CD4-positive, alpha-beta T cell (primary cell): ENCODE measurements around the gene HPS6. TPM values are rescaled to one million over a fixed set of nuclear protein-coding genes. Genes with fewer than 3 reads are reported as not detected.

Experiments used
- ATAC-seq: fragments of 200-7000 bp; cut with Tn5 transposase; one replicate; pipeline ENCODE4 v1.10.0; 2022; ENCODE audit warnings: mild to moderate bottlenecking; ENCODE audit not compliant: poor library complexity
- CTCF ChIA-PET: fragments of 350-600 bp; sonication (Branson Sonifier 250); formaldehyde crosslinking; loops from one replicate; lab custom pipeline; 2021; ENCODE audit warnings: antibody characterized with exemption, inconsistent platforms; lab: Charles Lee
- POLR2A ChIA-PET: fragments of 350-600 bp; sonication (Branson Sonifier 250); formaldehyde crosslinking; loops from one replicate; lab custom pipeline; 2021; ENCODE audit warnings: antibody characterized with exemption, inconsistent platforms; lab: Charles Lee
- DNase-seq, 14 experiments: peaks; one replicate each; pipeline ENCODE4 v3.0.0-alpha.2; 2013 to 2020; ENCODE audit warnings: mixed read lengths in 2 of 14
- H3K27ac ChIP-seq, 2 donors: one replicate each; pipeline versions ENCODE4 v1.5.1 to v1.7.0; 2013; ENCODE audit warnings: low read length in 2 of 2, low read depth in 1 of 2, mild to moderate bottlenecking in 1 of 2
- H3K27me3 ChIP-seq, 2 experiments: 1 replicate in 1 of 2; 2 replicates in 1 of 2; pipeline versions ENCODE4 v1.6.1 to v1.7.0; 2013; ENCODE audit warnings: low read length in 2 of 2, control low read depth in 1 of 2, mild to moderate bottlenecking in 1 of 2, moderate library complexity in 1 of 2; ENCODE audit not compliant: insufficient read depth in 2 of 2, control insufficient read depth in 1 of 2
- H3K36me3 ChIP-seq: one replicate; pipeline ENCODE4 v1.6.1; 2013; ENCODE audit warnings: low read length, control low read depth; ENCODE audit not compliant: insufficient read depth
- H3K4me1 ChIP-seq: one replicate; pipeline ENCODE4 v1.6.1; 2013; ENCODE audit warnings: low read length, control low read depth; ENCODE audit not compliant: insufficient read depth
- H3K4me3 ChIP-seq: one replicate; pipeline ENCODE4 v1.5.1; 2013; ENCODE audit warnings: mild to moderate bottlenecking, low read length, moderate library complexity
- H3K9me3 ChIP-seq, 2 experiments: 1 replicate in 1 of 2; 2 replicates in 1 of 2; pipeline versions ENCODE4 v1.6.1 to v1.7.0; 2013; ENCODE audit warnings: low read length in 2 of 2, mild to moderate bottlenecking in 2 of 2, control low read depth in 1 of 2, moderate library complexity in 1 of 2; ENCODE audit not compliant: control insufficient read depth in 1 of 2, insufficient read depth in 1 of 2
- H3K27ac Mint-ChIP-seq: one replicate; pipeline ENCODE4 v1.8.0; 2020; ENCODE audit warnings: mixed read lengths
- H3K27me3 Mint-ChIP-seq: one replicate; pipeline ENCODE4 v1.8.0; 2021; ENCODE audit warnings: mixed read lengths
- H3K36me3 Mint-ChIP-seq: one replicate; pipeline ENCODE4 v1.8.0; 2021; ENCODE audit warnings: low read depth, mixed read lengths
- H3K4me1 Mint-ChIP-seq: one replicate; pipeline ENCODE4 v1.8.0; 2021; ENCODE audit warnings: low read depth, mixed read lengths
- H3K4me3 Mint-ChIP-seq: one replicate; pipeline ENCODE4 v1.8.0; 2020; ENCODE audit warnings: mild to moderate bottlenecking, mixed read lengths
- H3K9me3 Mint-ChIP-seq: one replicate; pipeline ENCODE4 v1.8.0; 2020; ENCODE audit warnings: mixed read lengths
- intact Hi-C, 2 experiments: fragments of 100-400 bp; cut with DNase I in 1 of 2; cut with micrococcal nuclease in 1 of 2; formaldehyde crosslinking; loops; one replicate each; pipeline versions ENCODE4 v1.15.1 to v1.9.0; 2023 to 2025; cut with DNase I, micrococcal nuclease
- total RNA-seq, 174 experiments: library from RNA in 2 of 174; stranded (reverse) in 2 of 174; gene quantifications; one replicate each; pipeline ENCODE4 v1.2.3 and lab custom pipeline; 2021 to 2026
- TF ChIP-seq, protein P1 (sequence below): fragments of 200-600 bp; IDR thresholded peaks from one replicate; pipeline ENCODE4 v1.8.0; 2022; ENCODE audit warnings: antibody characterized with exemption, mild to moderate bottlenecking

Gene HPS6
- total RNA-seq, 2 experiments from 2014 or later = 12.8 to 15.0 TPM

DNA sequence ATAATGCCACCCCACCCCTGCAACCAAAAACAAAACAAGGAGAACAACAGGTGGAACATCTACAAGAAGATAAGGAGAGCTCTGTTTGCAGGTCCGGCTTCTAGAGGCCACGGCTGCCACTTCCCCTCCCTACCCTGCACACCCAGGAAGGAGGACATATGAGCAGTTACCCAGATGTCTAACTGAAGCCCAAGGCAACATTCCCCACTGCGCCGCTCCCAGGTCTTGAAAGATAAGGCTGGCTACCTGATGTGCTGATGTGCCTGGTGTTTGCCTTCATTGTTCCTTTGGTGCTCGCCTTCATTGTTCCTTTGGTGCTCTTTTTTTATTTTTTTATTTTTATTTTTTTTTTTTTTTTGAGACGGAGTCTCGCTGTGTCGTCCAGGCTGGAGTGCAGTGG lies 21.0 kb downstream of the HPS6 start:
- H3K4me1 ChIP-seq = no peaks in the 10 kb centered on the region
- ChIA-PET POLR2A (no interaction called here), CTCF (no interaction called here)
- TF ChIP-seq, protein P1, sequence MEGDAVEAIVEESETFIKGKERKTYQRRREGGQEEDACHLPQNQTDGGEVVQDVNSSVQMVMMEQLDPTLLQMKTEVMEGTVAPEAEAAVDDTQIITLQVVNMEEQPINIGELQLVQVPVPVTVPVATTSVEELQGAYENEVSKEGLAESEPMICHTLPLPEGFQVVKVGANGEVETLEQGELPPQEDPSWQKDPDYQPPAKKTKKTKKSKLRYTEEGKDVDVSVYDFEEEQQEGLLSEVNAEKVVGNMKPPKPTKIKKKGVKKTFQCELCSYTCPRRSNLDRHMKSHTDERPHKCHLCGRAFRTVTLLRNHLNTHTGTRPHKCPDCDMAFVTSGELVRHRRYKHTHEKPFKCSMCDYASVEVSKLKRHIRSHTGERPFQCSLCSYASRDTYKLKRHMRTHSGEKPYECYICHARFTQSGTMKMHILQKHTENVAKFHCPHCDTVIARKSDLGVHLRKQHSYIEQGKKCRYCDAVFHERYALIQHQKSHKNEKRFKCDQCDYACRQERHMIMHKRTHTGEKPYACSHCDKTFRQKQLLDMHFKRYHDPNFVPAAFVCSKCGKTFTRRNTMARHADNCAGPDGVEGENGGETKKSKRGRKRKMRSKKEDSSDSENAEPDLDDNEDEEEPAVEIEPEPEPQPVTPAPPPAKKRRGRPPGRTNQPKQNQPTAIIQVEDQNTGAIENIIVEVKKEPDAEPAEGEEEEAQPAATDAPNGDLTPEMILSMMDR = no peak
- Mint-ChIP-seq H3K27me3 (no peaks in the 10 kb centered on the region), H3K36me3 (no peaks in the 10 kb centered on the region), H3K4me3 (no peak overlapping the region), H3K4me1 (no peaks in the 10 kb centered on the region), H3K9me3 (no peaks in the 10 kb centered on the region), H3K27ac (no peak overlapping the region)
- no peaks in the 10 kb centered on the region for H3K27me3 ChIP-seq
- ATAC-seq (no peak), DNase-seq (no peak)
- H3K4me3 ChIP-seq = no peak overlapping the region
- intact Hi-C loops = no loop called here
- H3K27ac ChIP-seq = no peak overlapping the region
- H3K9me3 ChIP-seq = no peaks in the 10 kb centered on the region
- no peaks in the 10 kb centered on the region for H3K36me3 ChIP-seq

DNA sequence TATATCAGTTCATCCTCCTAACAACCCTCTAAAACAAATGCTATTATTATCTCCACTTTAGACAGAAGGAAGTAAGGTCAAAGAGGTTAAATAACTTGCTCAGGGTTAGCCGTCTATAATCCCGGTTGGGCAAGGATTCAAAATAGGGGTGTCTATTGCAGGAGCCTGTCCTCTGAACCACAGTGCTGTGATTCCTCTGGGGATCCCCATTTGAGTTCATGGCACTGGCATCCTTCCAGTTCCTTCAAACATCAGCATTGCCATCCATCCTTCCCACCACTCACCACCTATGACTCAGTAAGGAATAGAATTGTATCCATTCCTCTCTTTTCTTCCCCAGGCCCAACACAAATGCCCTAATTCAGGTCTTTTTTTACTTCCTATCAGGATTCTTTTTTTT lies 25.6 kb downstream of the HPS6 start:
- no peaks in the 10 kb centered on the region for H3K9me3 Mint-ChIP-seq
- Histone ChIP-seq H3K4me3 (no peak overlapping the region), H3K36me3 (no peaks in the 10 kb centered on the region), H3K27me3 (no peaks in the 10 kb centered on the region), H3K4me1 (no peaks in the 10 kb centered on the region), H3K27ac (no peak overlapping the region), H3K9me3 (no peaks in the 10 kb centered on the region)
- no peak for ATAC-seq
- TF ChIP-seq, protein P1 = no peak
- ChIA-PET CTCF (no interaction called here), POLR2A (no interaction called here)
- H3K27ac Mint-ChIP-seq = no peak overlapping the region
- H3K36me3 Mint-ChIP-seq = no peaks in the 10 kb centered on the region
- intact Hi-C loops = no loop called here
- H3K4me1 Mint-ChIP-seq = no peaks in the 10 kb centered on the region
- no peak overlapping the region for H3K4me3 Mint-ChIP-seq
- DNase-seq = no peak
- H3K27me3 Mint-ChIP-seq = no peaks in the 10 kb centered on the region

DNA sequence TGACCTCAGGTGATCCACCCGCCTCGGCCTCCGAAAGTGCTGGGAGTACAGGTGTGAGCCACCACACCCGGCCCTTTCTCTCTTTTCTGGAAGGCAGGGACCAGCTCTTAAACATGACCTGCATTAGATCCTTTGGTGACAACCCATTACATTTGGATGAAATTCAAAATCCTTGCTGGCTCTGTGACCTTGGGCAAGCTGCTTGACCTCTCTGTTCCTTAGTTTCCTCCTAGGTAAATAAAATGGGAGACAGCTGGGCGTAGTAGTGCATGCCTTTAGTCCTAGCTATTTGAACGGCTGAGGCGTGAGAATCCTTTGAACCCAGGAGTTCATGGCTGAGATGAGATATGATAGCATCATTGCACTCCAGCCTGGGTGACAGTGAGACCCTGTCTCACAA lies 31.3 kb downstream of the HPS6 start:
- DNase-seq (no peak), ATAC-seq (no peak)
- CTCF ChIA-PET = no interaction called here
- POLR2A ChIA-PET = no interaction called here
- peaks cover 4% of the 10 kb centered on the region for H3K36me3 ChIP-seq
- no peaks in the 10 kb centered on the region for H3K4me1 ChIP-seq
- Mint-ChIP-seq H3K27ac (no peak overlapping the region), H3K36me3 (peaks cover 4% of the 10 kb centered on the region), H3K4me1 (no peaks in the 10 kb centered on the region), H3K4me3 (no peak overlapping the region), H3K9me3 (no peaks in the 10 kb centered on the region), H3K27me3 (no peaks in the 10 kb centered on the region)
- no peaks in the 10 kb centered on the region for H3K9me3 ChIP-seq
- H3K27me3 ChIP-seq = no peaks in the 10 kb centered on the region
- no peak overlapping the region for H3K27ac ChIP-seq
- intact Hi-C loops = no loop called here
- TF ChIP-seq, protein P1 = no peak
- H3K4me3 ChIP-seq = no peak overlapping the region
